Osteoblast (primary cell): ENCODE results near the gene FARS2. TPM values are rescaled to one million over a fixed set of nuclear protein-coding genes. Genes with fewer than 3 reads are reported as not detected.

Source experiments
- DNase-seq: peaks from one replicate; pipeline ENCODE4 v3.0.0; 2011; ENCODE audit warnings: low spot score, mixed read lengths; ENCODE audit not compliant: insufficient read length; ENCODE audit errors: missing footprints
- H2AFZ ChIP-seq: 2 replicates; pipeline ENCODE4 v1.6.0; 2011; ENCODE audit warnings: mild to moderate bottlenecking, low read length
- H3K27ac ChIP-seq: 2 replicates; pipeline ENCODE4 v1.5.1; 2011; ENCODE audit warnings: mild to moderate bottlenecking, low read depth, low read length, moderate library complexity
- H3K27me3 ChIP-seq: 2 replicates; pipeline ENCODE4 v1.6.0; 2012; ENCODE audit warnings: mild to moderate bottlenecking, control low read depth, inconsistent platforms, low read length, moderate library complexity; ENCODE audit not compliant: insufficient read depth
- H3K36me3 ChIP-seq: 2 replicates; pipeline ENCODE4 v1.5.1; 2011; ENCODE audit warnings: mild to moderate bottlenecking, low read length, control low read depth, moderate library complexity; ENCODE audit not compliant: insufficient read depth
- H3K4me1 ChIP-seq: 2 replicates; pipeline ENCODE4 v1.5.1; 2011; ENCODE audit warnings: mild to moderate bottlenecking, low read length, control low read depth, moderate library complexity; ENCODE audit not compliant: insufficient read depth
- H3K4me2 ChIP-seq: 2 replicates; pipeline ENCODE4 v1.6.0; 2011; ENCODE audit warnings: mild to moderate bottlenecking, low read length; ENCODE audit not compliant: insufficient read depth
- H3K4me3 ChIP-seq: fragments of 200-600 bp; sonication (generic); 3 replicates; pipeline ENCODE4 v1.5.1; 2012; ENCODE audit warnings: mild to moderate bottlenecking, low read length, inconsistent platforms; ENCODE audit not compliant: insufficient read depth
- H3K79me2 ChIP-seq: 2 replicates; pipeline ENCODE4 v1.6.0; 2012; ENCODE audit warnings: mild to moderate bottlenecking, low read length, control low read depth, inconsistent platforms; ENCODE audit not compliant: insufficient read depth
- H3K9me3 ChIP-seq: 2 replicates; pipeline ENCODE4 v1.5.1; 2011; ENCODE audit warnings: low read depth, low read length, control low read depth
- H4K20me1 ChIP-seq: 2 replicates; pipeline ENCODE4 v1.6.0; 2012; ENCODE audit warnings: mild to moderate bottlenecking, low read length, control low read depth; ENCODE audit not compliant: insufficient read depth
- total RNA-seq: library from RNA; depleted of rRNA; stranded (reverse); fragments of >200 nt; gene quantifications from 2 replicates; pipeline ENCODE4 v1.2.3, GENCODE V29; 2012
- TF ChIP-seq, protein P1 (sequence below): IDR thresholded peaks from 2 replicates; pipeline ENCODE4 v1.5.1; 2011; ENCODE audit warnings: mild to moderate bottlenecking, low read depth, low read length, moderate library complexity; ENCODE audit errors: extremely low read depth

Gene FARS2
- total RNA-seq, 1 donor = 29.7 TPM

- TF ChIP-seq, protein P1, sequence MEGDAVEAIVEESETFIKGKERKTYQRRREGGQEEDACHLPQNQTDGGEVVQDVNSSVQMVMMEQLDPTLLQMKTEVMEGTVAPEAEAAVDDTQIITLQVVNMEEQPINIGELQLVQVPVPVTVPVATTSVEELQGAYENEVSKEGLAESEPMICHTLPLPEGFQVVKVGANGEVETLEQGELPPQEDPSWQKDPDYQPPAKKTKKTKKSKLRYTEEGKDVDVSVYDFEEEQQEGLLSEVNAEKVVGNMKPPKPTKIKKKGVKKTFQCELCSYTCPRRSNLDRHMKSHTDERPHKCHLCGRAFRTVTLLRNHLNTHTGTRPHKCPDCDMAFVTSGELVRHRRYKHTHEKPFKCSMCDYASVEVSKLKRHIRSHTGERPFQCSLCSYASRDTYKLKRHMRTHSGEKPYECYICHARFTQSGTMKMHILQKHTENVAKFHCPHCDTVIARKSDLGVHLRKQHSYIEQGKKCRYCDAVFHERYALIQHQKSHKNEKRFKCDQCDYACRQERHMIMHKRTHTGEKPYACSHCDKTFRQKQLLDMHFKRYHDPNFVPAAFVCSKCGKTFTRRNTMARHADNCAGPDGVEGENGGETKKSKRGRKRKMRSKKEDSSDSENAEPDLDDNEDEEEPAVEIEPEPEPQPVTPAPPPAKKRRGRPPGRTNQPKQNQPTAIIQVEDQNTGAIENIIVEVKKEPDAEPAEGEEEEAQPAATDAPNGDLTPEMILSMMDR = no peak
- Histone ChIP-seq H3K27me3 (no peaks in the 10 kb centered on the region), H4K20me1 (peaks cover 7% of the 10 kb centered on the region), H3K4me2 (no peak overlapping the region), H3K79me2 (no peaks in the 10 kb centered on the region), H3K36me3 (no peaks in the 10 kb centered on the region), H2AFZ (no peak overlapping the region), H3K9me3 (no peaks in the 10 kb centered on the region), H3K4me1 (no peaks in the 10 kb centered on the region), H3K4me3 (no peak overlapping the region), H3K27ac (no peak overlapping the region)
- no peak for DNase-seq
These were observed 188.8 kb downstream of the FARS2 start for GRCh38 chr6:5450073-5450472.

DNA sequence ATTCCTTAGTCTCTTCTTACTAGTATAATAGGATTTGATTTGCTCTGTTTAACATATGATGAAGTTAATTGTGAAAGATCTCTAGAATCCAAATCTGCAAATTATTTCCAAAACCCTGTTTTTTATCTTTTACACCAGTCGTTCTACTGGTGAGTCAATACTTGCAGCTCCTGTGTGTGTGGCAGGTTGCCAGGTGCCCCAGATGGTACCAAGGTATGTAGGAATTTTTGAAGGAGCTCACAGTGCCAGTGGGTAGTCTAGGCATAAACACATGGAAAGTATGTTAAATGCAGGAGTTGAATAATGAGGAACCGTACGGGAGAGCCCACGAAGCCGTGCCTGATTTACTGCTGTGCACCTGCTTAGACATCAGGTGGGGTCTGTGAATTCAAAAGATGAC is 192.2 kb downstream of the FARS2 start:
- Histone ChIP-seq H3K36me3 (no peaks in the 10 kb centered on the region), H3K4me3 (no peak overlapping the region), H4K20me1 (no peaks in the 10 kb centered on the region), H3K4me2 (no peak overlapping the region), H3K4me1 (peaks cover 17% of the 10 kb centered on the region), H3K9me3 (no peaks in the 10 kb centered on the region), H3K27me3 (no peaks in the 10 kb centered on the region), H3K27ac (no peak overlapping the region), H3K79me2 (no peaks in the 10 kb centered on the region), H2AFZ (no peak overlapping the region)
- TF ChIP-seq, protein P1 = no peak
- DNase-seq = no peak

GRCh38 chr6:5455142-5455541 is 193.8 kb downstream of the FARS2 start:
- no peaks in the 10 kb centered on the region for H3K9me3 ChIP-seq
- no peaks in the 10 kb centered on the region for H4K20me1 ChIP-seq
- H3K27ac ChIP-seq = no peak overlapping the region
- no peak overlapping the region for H3K4me3 ChIP-seq
- no peaks in the 10 kb centered on the region for H3K79me2 ChIP-seq
- H3K4me1 ChIP-seq = peaks cover 17% of the 10 kb centered on the region
- no peak overlapping the region for H3K4me2 ChIP-seq
- H3K27me3 ChIP-seq = no peaks in the 10 kb centered on the region
- DNase-seq = no peak
- TF ChIP-seq, protein P1 = no peak
- no peak overlapping the region for H2AFZ ChIP-seq
- H3K36me3 ChIP-seq = no peaks in the 10 kb centered on the region

GRCh38 chr6:5457041-5457440 is 195.7 kb downstream of the FARS2 start:
- H3K36me3 ChIP-seq = no peaks in the 10 kb centered on the region
- H4K20me1 ChIP-seq = no peaks in the 10 kb centered on the region
- H3K9me3 ChIP-seq = no peaks in the 10 kb centered on the region
- DNase-seq = peak; percentile 56
- TF ChIP-seq, protein P1 = no peak
- H3K4me2 ChIP-seq = peak overlapping the region; percentile 34
- H3K27ac ChIP-seq = peak overlapping the region; percentile 24
- H3K27me3 ChIP-seq = no peaks in the 10 kb centered on the region
- no peaks in the 10 kb centered on the region for H3K79me2 ChIP-seq
- peak overlapping the region; percentile 31 for H2AFZ ChIP-seq
- peaks cover 17% of the 10 kb centered on the region for H3K4me1 ChIP-seq
- no peak overlapping the region for H3K4me3 ChIP-seq
